Ramos (cell line): ENCODE measurements around the gene KRTAP10-1.

Source experiments
- in situ Hi-C: fragments of 300-500 bp; cut with MboI; formaldehyde crosslinking; loops from one replicate; pipeline ENCODE4 v1.14.3; 2022; ENCODE audit warnings: low sequenced_read_pairs; ENCODE audit not compliant: unreplicated experiment

KRTAP10-1 gene

DNA sequence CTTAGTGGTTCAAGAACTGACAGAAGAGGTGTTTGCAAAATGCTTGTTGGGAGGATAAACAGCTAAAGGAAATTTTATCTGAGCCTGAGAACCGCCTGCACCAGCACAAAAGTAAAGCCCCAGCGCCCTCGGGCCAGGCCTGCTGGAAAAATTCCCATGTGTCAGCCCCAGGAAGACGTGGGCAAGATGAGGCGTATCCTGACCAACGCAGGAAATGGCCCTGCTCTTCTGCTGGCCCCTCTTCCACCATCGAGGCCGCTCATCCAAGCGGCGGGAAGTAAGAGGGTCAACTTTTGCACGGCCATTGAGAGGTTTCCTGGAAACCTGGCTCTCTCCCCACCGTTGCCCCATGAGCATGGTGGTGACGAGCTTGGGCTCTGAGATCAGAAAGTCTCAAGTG lies 45.0 kb downstream of the KRTAP10-1 start:
- in situ Hi-C loops = no loop called here

DNA sequence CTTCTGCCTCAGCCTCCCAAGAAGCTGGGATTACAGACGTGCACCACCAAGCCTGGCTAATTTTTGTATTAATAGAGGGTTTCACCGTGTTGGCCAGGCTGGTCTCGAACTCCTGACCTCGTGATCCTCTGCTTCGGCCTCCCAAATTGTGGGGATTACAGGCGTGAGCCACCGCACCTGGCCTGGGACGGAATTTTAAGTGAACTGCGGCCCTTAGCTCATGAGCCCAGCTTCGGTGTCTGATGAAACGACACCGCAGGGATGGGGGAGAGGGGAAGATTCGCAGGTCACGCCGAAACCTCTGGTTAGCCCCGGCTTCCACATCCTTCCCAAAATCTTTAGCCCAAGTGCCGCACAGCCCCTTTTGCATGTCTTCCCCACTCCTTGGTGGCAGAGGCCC lies 45.6 kb downstream of the KRTAP10-1 start:
- in situ Hi-C loops = no loop called here

DNA sequence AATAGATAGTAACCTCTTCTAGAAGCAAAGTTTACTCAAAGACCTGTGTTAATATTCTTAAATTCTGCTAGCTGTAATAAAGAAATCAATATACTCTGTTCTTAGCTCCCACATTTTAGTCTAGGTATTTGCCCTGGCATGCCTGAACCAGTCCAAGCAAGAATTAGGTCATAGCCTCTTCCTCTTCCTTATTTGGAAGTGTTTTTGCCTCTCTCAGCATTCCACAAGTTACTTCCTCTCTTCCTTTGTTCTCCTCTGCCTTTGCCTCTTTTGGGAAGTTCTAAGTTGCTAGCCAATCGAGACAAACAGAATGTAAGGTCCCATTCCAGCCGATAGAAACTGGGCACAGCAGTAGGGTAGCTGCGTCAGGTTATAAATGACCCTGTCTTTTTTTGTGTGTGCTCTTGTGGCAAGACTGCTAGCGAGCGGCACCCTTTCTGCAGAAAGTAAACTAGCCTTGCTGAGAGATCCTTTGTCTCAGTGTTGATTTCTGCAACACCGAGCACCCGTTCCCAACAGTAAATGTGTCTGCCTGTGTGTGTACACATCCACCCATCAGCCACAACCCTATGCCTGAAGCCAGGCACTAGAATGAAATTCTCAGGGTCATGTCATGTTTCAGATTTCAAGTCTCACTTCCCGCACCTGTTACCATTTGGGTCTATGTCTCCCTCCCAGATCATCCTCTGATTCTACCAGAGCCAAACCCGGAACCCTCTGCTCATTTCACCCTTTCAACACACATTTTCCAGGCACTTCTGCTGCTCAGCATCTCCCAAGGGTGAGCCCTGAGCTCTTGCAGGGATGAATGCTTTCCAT lies 47.2 kb downstream of the KRTAP10-1 start:
- in situ Hi-C loops = no loop called here

DNA sequence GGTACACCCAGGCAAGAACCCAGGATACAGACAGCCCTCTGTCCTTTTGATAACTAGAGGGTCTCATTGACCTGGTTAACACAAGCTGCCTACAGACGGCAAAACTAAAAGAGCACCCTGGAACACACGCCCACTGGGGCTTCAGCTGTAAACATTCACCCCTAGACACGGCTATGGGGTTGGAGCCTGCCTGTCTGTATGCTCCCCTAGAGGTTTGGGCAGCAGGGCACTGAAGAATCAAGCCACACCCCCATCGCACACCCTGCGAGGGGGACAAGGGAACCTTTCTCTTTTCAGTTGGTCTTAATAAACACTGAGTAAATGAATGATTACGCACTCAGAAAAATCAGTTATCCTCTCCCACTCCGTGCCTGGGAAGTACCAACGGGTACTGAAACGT lies 49.2 kb downstream of the KRTAP10-1 start:
- in situ Hi-C loops = no loop called here

DNA sequence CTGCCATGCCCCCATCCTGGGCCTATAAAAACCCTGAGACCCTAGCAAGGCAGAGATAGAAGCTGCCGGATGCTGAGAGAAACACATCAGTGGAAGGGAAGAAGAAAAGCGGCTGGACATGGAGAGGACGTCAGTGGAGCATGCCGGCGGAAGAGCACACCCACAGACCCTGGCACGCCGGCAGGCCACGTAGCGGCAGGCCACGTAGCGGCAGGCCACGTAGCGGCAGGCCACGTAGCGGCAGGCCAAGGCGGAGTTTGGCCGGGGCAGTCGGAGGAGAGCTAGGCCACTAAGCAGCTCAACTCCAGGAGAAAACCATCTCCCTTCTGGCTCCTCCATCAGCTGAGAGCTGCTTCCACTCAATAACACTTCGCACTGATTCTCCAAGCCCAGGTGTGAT lies 49.6 kb downstream of the KRTAP10-1 start:
- in situ Hi-C loops = no loop called here

DNA sequence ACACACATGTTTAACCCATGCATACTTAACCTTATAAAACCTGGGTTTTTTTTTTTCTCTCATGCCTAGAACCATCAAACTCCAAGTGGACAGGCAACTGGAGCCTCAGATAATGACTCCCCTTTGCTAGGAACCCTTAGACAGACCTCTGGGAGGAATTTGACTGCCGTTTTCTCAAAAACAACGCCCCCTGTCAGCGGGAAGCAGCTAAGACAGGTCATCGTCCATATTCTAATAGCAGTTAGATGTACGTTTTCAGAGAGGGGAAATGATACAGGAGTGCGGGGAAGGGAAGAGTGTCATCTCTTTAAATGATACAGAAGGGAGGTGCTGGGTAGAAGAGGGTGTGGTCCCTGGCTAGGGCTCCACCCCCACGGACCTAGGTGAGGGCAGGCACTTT lies 50.0 kb downstream of the KRTAP10-1 start:
- in situ Hi-C loops = loop anchor here (5.0 kb wide), 1 partner anchor 53 kb away; no protein-coding TSS in a partner anchor
